ENCODE measurements around the gene RBM38.

The RBM38 gene

DNA sequence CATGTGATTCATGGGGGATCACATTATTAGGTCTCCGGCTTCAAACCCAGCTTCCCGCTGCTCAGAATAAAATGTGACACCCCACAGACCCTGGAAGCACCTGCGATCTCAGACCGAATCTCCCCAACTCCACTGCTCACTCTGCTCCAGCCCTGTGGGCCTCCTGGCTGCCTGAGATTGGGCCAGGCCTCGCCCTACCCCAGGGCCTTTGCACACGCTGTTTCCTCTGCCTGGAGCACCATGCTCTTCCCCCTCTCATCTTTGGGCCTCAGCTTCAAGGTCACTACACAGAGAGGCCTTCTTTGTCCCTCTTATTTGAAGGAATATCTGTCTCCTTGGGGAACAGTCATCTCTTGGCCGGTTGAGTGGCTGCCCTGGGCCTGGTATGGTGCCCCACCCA lies 48.8 kb downstream of the RBM38 start:
- DNase-seq, result no peak

DNA sequence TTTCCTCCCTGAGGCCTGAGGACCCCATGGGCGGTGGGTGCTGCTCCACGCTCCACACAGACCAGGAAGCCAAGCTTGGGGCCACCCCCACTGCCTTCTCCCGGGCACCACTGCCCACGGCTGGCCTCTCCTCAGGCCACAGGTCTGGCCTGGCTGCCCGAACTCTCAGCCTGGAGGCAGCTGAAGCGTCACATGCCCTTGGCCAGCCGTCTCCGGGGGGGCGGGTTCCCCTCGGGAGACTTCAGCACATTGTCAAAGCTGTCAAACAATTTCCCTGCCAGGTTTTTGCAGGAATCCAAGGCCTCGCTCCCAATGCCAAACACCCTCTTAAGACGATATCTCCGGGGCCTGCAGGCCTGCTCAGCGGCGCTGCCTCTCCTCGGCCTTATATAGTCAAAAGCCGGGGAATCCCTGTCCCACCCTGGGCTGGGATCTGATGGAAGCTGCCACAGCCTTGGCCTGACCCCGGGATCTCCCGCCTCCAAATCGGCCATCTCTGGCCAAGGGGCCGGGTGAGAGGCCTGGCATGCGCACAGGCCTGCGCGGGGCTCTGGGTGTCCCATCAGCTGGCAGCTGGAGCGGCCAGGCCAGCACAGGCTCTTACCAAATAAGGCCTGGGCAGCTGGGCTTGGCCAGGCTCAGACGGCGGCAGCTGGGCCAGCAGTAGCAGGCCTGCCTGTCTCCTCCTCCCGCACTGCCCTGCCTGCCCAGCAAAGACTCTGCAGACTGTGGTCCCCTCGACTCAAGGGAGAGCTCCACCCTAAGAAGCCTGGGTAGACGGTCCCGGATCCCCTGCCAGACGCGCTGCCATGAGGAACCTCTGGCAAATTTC lies 49.7 kb downstream of the RBM38 start:
- no peak for DNase-seq

DNA sequence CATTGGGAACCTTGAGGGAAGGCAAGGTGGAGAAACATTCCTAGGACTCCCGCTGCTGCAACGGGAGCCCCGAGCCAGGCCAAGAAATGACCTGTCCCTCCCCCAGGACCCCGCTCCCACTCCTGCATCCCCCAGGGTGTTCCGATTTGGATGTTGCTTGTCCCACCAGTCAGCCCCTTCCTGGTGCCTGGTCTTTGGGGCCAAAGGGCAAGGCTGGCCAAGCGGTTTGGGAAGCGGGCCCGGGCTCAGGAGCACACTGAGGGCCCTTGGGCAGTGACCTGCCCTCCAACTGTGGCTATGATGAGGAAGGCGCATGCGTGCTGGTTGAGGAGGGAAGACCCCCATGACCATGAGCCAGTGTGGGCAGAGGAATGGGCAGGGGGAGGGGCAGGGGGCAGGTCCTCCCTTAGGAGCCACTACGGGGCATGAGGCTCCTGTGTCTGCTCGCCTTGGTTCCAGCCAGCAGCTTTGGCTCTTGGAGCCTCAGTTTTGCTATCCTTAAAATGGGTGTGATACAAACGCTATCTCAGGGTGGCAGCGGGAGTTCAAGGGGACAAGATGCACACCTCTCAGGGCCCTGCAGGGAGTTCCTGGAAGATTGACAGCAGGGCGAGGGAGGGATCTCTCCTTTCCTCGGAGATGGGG lies 50.4 kb downstream of the RBM38 start:
- no peak for DNase-seq

DNA sequence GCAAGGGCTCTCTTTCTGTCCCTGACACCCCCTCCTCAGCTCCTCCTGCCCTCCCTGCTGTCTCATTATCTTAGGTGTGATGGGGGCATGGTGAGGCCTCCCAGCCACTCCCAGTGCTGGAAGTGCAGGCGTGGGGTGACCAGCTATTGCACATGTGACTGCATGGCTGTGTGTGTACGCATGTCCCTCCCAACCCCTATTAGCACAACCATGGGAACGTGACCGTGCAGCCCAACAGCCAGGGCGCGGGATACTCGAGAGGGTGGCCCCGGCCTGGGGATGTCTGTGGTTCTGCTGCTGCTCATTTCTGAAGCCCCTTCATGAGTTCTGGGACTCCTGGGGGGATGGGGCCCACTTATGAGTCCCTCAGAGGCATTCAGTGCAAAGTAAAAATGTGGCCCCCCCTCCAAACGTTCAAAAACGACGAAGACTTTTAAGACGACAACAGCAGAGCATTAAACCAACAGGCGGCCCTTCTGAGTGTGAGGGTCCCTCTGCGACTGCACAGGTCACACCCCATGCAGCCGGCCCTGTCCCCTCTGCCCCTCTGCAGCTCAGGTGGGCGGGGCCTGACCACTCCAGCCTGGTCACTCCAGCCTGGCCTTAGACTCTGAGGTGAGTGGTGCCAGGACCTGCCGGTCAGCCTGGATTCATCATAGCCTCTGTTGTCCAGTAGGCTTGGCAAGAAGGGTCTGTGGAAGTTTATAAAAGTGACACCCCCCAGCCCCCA lies 51.1 kb downstream of the RBM38 start:
- DNase-seq, result no peak

- DNase-seq, result no peak
Observed at GRCh38 chr20:57442888-57443239, 51.7 kb downstream of the RBM38 start.

- no peak for DNase-seq
Observed at GRCh38 chr20:57443349-57444265, 52.4 kb downstream of the RBM38 start.

GRCh38 chr20:57444394-57445048 lies 53.3 kb downstream of the RBM38 start:
- DNase-seq, result no peak

GRCh38 chr20:57445298-57445697 lies 54.1 kb downstream of the RBM38 start:
- no peak for DNase-seq

- no peak for DNase-seq
Observed at GRCh38 chr20:57445774-57446173, 54.6 kb downstream of the RBM38 start.

DNA sequence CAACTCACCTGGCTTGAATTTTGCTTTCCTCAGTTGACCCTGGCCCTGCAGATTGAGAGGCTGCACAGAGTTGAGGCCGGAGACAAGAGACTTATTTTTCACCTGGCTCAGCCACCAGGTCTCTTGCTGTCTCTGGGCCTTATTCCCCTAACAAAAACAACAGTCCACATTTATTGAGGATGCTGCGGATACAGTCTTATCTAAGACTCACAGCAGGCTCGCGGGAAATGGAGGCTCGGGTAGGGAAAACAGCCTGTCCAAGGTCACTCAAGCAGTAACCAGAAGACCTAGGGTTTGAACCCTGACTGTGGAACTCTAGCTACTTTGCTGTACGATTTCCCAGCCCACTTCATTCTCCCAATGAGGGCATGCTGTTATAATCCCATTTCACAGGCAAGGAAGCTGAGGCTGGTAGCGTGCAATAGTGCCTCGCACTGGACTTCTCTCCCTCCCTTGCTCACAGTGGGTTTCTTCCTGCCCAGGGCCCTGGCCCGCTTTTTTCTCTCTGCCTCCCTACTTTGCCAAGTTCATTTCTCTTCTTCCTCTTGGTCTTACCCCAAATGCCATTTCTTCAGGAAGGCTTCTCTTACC lies 57.7 kb downstream of the RBM38 start:
- DNase-seq, result no peak

DNA sequence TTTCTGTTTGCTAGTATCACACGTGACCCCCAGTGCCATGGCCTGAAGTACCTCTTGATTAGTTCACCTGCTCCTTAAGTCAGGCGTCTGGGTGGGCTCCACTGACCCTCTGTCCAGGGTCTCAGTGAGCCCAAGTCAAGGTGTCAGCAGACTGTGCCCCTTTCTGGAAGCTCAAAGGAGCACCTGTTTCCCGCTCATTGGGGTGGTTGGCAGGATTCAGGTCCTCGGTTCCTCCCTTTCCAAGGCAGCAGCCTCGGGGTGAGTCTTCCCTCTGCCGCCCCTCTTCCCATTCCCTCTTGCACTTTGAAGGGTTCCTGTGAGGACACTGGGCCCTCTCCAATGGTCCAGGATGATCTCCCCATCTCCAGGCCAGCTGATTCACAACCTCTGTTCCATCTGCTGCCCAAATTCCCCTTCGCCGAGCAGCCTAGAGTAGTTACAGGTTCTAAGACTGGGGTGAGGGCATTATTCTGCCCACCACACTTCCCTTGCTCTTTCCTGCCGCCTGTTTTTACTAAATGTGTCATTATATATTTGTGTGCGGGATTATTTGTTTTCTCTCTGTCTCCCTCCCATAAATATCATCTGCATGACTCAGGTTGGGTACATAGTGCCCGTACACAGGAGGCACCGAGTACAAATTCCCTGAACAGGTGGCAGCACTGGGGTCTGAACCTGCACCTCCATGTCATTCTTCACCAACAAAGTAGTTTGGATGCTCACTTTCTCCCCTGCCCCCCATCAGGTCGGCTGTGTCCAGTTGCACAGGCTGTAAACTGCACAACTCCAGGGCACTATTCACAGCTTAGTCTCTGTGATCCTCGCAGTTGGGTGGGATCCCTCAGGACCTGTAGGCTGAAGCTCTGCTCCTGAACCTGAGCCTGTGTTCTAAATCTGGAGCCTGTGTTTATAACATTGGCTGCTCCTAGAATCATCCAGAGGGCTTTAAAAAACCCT lies 58.5 kb downstream of the RBM38 start:
- DNase-seq, result no peak

- no peak for DNase-seq
Observed at GRCh38 chr20:57450419-57450818, 59.2 kb downstream of the RBM38 start.

DNA sequence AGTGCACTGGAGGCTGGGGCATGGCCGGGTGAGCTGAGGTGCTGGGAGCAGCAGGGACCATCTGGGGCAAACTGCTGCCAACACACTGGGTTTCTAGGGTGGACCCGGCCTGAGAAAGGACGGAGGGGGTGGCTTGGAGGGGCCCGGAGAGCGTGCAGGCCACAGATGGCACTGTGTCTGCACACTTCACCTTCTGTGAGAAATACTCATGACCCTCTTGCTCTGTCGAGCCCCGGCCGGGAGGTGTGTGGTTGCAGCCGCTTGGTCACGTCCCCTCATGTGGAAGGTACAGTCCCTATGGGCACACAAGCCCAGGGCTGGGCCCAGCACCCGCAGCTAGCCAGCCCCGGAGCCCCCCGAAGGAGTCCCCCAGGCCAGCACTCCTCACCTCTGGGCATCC lies 59.7 kb downstream of the RBM38 start:
- DNase-seq, result no peak

- no peak for DNase-seq
Observed at GRCh38 chr20:57451431-57451794, 60.2 kb downstream of the RBM38 start.

GRCh38 chr20:57451795-57452661 lies 60.8 kb downstream of the RBM38 start:
- no peak for DNase-seq

DNA sequence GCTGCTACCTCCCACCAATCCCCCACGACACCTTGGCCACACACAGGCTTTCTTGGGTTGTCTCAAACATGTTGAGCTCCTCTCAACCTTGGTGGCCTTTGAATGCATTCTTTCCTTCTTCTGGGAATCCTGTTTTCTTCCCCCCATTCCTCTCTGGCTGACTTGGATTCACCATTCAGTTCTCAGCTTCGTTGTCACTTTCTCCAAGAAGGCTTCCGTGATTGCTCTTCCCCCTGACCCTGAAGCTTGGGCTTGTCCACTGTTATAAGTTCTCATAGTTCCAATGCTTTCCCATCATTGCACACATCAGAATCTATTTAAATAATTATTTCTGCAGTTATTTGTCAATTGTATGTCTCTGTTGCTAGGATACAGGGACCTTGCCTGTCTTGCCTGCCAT lies 64.2 kb downstream of the RBM38 start:
- DNase-seq, result no peak

DNA sequence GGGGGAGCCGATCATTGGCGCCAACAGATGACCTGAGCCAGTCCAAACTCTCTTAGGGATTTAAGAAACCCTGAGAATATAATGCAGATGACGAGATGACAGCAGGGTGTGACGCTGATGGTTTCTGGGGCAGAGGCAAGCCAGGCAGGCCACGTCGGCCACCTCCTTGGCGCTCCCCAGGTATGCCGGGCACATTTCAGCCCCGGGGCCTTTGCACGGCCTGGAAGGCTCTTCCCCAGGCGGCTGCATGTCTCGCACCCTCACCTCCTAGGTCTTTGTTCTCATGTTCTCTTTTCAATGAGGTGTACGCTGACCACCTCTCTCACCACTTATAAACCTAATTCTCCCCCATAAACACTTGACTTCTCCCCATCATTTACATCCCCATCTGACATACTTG lies 64.9 kb downstream of the RBM38 start:
- DNase-seq, result no peak

DNA sequence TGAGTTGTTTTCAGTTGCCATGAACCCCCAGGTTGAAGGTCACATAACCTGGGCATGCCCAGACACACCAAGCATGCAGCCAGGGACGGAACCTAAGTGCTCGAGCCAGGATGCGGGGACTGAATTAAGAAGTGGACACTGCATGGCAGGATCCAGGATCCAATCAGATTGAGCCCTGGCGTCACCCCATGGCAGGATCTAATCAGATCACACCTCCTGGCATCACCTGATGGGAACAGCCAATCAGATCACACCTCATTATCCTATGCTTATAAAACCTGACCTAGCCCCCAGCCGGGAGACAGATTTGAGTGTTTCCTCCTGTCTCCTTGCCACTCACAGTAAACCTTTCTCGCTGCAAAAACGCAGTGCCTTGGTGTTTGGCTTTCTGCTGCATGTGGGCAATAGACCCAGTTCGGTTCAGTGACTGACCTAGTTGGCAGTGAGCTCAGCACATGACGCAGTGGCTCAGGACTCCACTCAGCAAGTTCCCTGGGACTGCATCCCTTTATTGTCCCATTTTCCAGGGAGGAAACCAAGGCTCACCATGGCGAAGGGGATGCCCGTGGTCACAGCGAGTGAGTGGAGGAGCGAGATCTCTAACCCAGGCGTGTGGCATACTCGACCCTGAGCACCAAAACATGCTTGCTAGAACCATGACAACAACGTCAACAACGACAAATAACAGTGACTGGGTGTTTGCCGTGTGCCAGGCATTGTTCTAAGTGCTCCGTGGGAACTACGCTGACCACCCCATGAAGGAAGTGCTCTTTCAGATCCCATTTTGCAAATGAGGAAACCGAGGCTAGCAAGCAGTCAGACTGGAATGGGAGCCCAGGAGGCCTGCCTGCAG lies 66.3 kb downstream of the RBM38 start:
- DNase-seq, result no peak

Measured in NCI-H1694 (cell line).